HG02840 (cell line): Measurements from ENCODE around the gene SPRR2G.
"Not testable (repeated sequence)": the region's sequence is repeated elsewhere in the genome, so short reads cannot be mapped to it uniquely, and the experiment has no call there.

Source experiments
- ATAC-seq: cut with Tn5 transposase; IDR thresholded peaks from one replicate; pipeline ENCODE4 v1.9.1; 2021; ENCODE audit warnings: mild to moderate bottlenecking, moderate library complexity, moderate number of reproducible peaks; ENCODE audit not compliant: unreplicated experiment, low FRiP score

Gene SPRR2G

DNA sequence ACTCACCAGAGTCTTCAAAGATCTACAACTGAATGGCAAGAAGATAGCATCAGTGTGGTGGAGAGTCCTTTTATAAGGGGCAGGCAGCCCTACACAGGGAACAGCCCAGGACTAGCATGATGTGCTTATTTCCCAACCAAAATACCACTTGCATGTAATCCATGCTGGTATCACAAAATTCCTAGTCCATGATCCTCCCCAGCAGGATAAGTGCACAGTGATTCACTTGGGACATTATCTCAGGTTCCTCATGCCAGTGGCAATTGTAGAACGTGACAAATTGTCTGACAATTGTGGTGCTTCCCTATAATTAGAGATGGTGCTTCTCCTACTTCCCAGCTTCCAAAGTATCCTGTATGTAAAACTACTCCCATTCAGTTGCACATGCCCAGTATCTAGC, at the start of gene SPRR2G:
TSS of gene SPRR2G (minus strand) at position 45 of the 400 bp plus-strand sequence. CDS start 780 bp downstream, outside the sequence.
- ATAC-seq = no peak

DNA sequence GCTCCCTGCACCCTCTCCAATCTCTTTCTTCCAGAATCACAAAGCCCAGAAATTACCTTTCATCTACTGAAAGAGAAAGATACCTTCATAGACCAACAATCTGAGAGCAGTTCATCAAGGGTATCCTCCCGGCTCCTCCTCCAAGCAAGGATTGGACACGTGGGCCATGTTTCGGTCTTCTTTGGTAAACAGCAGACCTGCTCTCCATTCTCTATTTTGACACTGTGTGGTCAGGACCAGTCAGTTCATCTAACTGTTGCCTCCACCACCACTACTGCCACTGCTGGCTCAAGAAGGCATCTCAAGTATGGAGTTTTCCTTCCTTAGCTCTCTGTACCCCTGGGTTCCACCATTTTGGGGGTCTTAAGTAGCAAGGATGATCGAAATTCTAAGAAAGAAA, 44.5 kb upstream of the SPRR2G start:
- ATAC-seq = no peak

DNA sequence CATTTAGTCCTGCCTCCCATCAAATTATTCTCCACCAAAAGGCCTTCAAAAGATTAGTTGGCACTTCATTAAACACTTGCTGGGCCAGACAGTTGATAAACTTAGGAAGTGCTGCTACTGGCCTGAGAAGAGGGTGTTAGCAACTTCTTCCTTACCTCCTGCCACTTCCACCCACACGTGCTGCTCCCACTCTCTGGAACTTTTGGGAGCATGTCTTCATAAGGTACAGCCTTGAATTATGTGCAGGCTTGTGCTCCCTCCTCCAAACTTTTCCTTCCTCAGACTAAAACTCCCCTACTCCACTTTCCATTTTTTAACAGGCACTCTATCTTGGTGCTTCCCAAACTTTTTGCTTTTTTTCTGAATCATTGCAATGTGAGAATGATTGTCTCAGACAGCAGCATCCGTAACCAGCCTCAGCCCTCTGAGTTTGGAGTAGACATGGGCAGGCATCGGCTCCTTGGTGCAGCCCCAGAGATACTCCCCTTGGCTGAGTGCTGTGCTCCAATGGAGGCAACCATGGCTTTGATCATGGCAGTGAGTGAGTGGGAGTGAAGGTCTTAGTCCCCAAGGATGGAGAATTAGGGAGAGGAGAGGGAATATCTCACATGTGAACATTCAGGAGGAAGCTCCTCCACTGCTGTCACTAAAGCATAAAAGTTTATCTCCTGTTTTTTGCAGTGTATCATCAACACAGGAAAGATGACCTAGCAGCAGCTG, 43.8 kb upstream of the SPRR2G start:
- ATAC-seq = no peak

DNA sequence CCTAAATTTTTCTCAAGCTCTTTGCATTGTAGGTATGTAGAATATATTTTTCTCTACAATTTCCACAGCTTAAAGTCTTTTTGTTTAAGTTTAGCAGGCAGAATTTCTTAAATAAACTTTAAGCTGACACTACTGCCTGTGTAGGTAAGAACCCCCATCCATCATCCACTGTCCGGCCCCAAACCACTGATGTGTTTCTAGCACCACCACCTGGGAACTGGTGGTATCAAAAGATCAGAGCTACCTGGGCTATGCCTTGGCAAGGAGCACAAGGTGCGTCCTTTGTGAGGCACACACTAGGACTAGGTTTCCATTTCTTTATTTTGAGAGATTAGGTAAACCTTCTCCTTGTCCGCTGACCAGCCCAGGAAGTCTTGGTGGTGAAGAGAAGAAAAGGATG, 42.0 kb upstream of the SPRR2G start:
- ATAC-seq = no peak

DNA sequence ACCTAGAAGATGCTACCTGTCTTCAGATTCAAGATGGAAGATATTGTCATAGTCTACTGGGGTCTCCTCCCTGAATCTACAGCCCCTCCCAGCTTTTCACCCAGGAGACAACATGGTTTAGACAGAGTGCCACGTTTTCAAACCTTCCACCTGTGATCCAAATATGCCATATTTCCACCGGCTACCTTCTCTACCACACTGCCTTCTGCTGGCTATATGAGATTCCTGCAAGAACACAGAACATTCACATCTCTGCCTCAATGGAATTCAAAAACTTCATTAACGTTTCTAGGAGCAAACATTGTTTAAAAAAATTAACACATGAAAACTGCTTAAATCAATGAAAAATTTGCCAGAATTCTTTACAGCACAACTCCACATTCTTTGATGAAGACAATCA, 39.7 kb upstream of the SPRR2G start:
- ATAC-seq = no peak

DNA sequence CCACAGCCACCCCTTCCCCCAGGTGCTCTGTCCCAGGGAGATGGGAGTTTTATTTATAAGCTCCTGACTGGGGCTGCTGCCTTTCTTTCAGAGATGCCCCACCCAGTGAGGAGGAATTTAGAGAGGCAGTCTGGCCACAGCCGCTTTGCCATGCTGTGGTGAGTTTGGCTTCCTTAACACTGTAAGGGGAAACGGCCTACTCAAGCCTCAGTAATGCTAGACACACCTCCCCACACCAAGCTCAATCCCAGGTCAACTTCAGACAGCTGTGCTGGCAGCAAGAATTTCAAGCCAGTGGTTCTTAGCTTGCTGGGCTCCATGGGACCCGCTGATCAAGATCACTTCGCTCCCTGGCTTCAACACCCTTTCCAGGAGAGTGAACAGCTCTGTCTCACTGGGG, 37.6 kb upstream of the SPRR2G start:
- ATAC-seq = not testable (repeated sequence)

DNA sequence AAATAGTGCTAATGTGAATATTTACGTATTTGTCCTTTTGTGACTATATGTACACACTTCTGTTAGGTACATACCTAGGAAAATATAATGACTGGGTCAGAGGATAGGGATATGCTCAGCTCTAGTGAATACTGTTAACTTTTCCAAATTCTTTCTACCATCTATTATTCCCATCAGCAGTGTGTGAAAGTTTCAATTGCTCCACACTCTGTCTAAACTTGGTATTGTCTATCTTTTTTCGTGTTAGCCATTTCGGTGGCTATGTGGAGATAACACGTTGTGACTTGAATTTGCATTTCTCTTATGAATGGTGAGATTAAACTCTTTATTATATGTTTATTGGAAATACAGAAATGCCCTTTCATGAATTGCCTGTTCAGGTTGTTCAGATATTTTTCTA, 29.9 kb upstream of the SPRR2G start:
- ATAC-seq = no peak

DNA sequence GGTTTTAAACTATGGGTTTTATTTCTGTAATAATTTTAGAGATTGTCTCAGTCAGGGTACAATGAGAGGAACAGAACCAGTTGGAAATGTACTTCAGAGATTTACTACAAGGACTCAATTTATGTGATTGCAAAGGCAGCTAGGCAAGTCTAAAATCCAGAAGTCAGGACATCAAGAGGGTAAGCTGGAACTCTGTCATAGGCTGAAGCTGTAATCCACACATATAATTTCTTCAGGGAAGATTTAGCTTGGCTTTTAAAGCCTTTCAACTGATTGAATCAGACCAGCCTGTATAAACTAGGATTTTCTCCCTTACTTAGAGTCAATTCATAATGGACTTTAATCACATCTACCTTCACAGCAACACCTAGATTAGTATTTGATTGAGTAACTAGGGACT, 28.2 kb upstream of the SPRR2G start:
- ATAC-seq = no peak

DNA sequence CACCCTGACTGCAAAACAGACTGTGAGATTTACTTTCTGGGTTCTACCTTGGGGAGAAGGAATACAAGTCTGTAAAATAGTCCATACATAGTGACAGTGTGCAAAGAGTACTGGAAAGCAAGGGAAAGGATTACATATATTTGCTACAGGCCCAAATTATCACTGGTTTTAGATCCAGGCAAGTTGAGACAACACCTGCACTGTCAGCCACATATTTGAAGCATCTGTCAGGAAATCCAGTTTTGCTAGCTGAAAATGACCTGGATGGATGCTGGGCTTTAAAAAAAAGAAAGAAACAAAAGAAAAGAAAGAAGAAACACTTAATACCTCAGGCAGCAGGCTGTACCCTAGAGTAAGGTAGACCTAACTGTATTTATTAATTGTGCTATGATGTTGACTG, 23.9 kb upstream of the SPRR2G start:
- ATAC-seq = no peak

DNA sequence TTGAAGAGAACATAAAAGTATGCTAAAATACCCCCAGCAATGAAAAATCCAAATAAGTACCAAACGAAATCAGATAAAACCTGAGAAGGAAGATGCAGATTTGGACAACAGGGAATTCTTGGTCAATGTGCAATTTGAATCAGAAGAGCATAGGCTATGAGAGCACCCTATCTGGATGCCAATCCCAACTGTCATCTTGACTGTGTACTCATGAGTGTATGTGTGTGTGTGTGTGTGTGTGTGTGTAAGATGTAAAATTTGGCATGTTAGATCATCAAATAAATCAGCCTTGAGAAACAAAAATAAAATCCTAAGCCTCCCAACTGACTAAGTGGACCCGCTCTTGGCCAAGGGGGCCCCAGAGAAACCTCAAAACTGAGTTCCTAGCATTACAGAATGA, 18.0 kb upstream of the SPRR2G start:
- ATAC-seq = no peak

DNA sequence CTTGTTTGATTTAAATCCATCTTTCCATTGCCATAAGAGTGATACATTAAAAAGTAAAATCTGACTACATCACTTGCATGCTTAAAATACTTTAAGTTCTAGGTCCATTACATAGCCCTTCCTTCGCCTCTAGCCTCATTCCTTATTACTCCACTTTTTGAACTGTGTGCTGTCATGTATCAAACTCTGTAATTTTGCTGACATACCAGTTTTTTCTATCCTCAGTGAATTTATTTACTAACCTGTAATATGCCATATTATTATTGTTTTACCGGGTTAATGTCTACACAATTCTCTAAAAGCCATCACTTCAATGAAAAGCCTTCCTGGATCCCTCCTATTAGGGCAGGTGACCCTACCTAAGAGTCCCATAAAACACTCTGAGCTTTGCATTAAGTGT, 4.9 kb upstream of the SPRR2G start:
- ATAC-seq = no peak

DNA sequence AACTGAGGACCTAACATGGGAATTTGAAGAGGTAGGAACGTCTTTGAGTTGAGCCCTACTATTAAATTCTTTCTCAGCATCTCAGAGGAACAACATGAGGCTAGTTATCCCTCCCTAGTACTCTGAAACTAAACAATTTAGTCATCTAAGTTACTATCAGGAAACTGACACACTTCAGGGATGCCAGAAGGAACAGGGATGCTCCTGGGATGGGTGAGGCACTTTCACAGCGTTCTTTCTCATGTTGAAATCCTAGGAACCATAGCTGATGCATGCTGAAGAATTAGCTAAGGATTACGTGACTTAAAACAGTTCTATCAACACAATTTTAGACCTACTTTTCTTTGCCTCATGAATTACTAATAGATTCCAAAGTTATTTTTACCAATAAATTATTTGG, 1.8 kb upstream of the SPRR2G start:
- ATAC-seq = no peak

DNA sequence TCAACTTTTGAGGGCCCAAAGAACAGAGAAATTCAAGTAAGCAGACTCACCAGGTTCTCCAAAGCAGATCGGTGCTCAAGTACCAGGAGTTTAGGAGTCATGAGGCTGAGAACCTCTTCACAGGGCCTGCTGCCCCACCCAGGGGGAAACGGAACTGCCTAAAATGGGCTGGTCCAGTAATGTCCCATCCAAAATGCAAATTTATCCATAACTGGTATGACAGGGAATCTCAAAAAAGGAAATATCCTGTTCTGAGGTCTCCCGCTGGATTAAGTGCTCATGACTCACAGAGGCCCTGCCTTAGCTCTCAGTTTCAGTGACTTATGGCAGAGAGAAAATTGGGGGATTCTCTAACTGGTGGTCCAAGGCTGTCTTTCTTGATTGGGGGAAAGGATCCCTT, 9.3 kb downstream of the SPRR2G start:
- no peak for ATAC-seq

DNA sequence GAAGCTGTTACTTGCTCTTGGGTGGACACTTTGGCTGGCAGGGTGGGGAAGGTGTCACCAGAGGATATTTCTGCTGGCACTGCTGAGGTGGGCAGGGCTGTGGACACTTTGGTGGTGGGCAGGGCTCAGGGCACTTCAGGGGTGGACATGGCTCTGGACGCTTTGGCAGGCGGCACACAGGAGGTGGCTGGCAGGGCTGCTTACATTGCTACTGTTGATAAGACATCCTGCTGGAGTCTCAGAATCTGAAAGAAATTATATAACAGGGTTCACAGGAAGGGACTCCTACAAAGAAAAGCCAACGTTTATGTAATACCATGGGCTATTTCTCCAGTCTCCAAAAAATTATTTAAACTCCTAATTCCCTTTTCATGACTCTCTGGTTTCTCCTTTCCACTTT, 10.2 kb downstream of the SPRR2G start:
- ATAC-seq = no peak

DNA sequence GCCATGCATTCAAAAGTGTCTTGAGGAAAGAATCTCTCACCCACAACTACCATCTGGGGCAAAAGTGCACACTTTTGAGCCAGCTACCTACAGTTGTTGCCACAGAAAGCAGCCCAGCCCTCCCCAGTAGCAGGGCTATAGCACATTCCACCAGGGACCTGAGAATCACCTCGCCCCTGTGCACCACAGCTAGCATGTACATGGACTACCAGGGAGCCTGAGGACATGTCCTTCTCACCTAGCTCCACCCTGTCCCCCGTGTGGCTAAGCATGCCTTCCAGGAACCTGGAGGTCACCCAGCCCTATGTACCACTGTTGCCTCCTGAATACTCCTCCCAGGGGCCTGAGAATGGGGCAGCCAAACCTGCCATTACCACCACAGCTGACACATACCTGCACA, 16.9 kb downstream of the SPRR2G start:
- no peak for ATAC-seq

DNA sequence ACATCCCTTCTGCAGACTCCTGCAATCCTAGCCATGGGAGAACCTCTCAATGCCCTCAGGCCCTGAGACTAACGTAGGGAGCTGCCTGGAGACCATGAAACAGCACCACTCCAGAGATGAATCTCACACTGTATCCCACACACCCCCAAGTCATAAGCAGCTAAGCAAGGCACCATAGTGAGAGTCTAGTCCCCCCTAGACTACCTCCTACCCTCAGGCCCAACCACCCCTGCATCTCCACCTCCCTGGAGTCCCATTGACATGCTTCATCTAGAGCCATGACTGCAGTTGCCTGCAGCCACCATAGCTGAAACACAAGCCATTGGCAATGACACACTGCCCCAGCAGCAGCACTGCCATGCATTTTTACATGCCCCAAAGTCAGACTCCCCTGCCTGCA, 17.4 kb downstream of the SPRR2G start:
- ATAC-seq = no peak

DNA sequence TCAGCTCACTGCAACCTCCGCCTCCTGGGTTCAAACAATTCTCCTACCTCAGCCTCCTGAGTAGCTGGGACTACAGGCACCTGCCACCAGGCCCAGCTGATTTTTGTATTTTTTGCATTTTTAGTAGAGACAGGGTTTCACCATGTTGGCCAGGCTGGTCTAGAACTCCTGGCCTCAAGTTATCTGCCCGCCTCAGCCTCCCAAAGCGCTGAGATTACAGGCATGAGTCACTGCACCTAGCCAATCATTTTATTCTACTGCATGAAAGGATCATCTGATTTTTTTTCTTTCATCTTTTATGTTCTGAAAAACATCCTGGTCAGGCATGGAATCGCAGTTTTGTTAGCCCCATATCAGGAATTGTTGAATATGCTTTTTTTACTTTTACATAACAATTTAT, 22.0 kb downstream of the SPRR2G start:
- ATAC-seq = not testable (repeated sequence)

DNA sequence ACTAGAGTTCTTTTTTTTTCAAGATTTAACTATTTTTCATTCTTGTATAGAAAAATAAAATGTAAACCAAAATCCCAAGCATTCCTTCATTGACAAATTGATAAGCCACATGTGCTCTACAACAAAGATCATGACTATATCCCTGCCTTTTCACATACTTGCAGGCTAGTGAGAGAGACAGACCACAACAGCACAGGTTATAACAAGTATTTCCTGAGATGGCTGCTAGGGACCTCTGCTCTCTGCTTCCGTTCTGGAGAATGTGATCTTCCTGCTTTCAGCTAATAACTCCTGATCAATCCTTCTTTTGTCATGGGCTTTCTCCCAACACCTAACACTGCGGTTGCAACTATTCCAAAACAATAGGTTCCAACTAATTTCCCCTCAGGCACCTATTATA, 23.4 kb downstream of the SPRR2G start:
- no peak for ATAC-seq

DNA sequence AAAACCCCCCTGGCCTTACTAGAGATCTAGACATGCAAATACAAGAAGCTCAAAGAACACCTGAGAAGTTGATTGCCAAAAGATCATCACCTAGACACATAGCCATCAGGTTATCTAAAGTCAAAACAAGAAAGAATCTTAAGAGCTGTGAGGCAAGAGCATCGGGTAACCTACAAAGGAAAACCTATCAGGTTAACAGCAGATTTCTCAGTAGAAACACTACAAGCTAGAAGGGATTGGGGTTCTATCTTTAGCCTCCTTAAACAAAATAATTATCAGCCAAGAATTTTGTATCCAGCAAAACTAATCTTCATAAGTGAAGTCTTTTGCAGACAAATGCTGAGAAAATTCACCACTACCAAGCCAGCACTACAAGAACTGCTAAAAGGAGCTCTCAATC, 25.2 kb downstream of the SPRR2G start:
- no peak for ATAC-seq

DNA sequence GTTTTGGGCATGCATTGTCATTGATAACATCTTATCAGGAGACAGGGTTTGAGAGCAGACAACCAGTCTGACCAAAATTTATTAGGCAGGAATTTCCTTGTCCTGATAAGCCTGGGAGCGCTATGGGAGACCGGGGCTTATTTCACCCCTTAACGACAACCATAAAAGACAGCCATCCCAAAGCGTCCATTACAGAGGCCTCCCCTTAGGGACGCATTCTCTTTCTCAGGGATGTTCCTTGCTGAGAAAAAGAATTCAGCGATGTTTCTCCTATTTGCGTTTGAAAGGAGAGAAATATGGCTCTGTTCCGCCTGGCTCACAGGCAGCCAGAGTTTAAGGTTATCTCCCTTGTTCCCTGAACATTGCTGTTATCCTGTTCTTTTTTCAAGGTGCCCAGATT, 26.9 kb downstream of the SPRR2G start:
- not testable (repeated sequence) for ATAC-seq

DNA sequence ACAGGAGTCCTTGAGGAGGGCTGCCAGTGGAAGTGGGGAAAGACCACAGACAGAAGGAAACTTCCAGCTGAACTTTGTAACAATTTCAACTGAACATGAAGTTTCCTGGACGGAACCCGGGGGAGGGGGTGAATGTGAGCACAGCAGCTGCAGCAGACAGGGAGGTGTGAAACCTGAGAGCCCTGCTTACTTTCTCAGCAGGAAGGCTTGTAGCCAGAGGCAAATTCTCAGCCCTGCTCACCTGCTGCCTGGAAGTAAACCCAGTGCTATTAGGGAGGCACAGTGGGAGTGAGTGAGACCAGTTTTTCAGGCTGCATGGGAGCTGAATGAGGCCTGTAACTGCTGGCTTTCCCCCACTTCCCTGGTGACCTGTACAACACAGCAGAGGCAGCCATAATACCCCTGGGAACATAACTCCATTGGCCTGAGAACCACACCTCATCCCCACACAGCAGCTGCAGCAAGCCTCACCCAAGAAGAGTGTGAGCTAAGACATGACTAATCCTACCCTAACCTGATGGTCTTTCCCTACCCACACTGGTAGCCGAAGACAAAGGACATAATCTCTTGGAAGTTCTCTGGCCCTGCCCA, 27.8 kb downstream of the SPRR2G start:
- ATAC-seq = no peak

DNA sequence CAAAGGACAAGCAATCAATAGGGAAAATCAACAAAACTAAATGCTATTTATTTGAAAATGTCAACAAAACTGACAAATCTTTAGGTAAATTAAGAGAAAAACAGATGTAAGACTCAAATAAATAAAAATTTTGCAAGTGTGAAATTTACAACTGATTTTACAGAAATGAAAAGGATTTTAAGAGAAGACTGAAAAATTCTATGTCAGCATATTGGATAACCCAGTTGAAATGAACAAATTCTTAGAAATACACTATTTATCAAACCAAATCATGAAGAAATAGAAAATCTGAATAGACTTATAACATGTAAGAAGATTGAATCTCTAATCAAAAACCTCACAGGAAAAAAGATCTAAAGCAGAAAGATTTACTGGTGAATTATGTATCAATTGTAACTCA, 29.7 kb downstream of the SPRR2G start:
- no peak for ATAC-seq
